HCT116 (cell line): Measurements from ENCODE around the gene LYPD4. TPM values are rescaled to one million over a fixed set of nuclear protein-coding genes. Genes with fewer than 3 reads are reported as not detected.

Experiments
- ATAC-seq: fragments of 200-7000 bp; cut with Tn5 transposase; 2 replicates; pipeline ENCODE4 v1.9.1; 2020; ENCODE audit warnings: mild to moderate bottlenecking, moderate library complexity
- BruUV-seq: library from RNA; stranded (reverse); fragments of 400-500 nt; replicated peaks from 2 replicates; lab custom pipeline; 2021; lab: Mats Ljungman, UMichigan
- CTCF ChIA-PET: fragments of 300-600 bp; sonication (Branson Sonifier 250); formaldehyde crosslinking; loops from one replicate; lab custom pipeline; 2021; ENCODE audit warnings: antibody characterized with exemption; lab: Charles Lee
- POLR2A ChIA-PET: fragments of 300-600, 350-600 bp; sonication (Branson Sonifier 250); formaldehyde crosslinking; loops from one replicate; lab custom pipeline; 2021; ENCODE audit warnings: antibody characterized with exemption; lab: Charles Lee
- RAD21 ChIA-PET, 2 experiments: fragments of 300-600 bp; sonication (Branson Sonifier 250); formaldehyde crosslinking; loops; one replicate each; lab custom pipeline; 2023; ENCODE audit warnings: low total read pairs in 2 of 2; ENCODE audit not compliant: uncharacterized antibody in 2 of 2, unreplicated experiment in 2 of 2, low non-redundant PET in 1 of 2; lab: Charles Lee
- DNase-seq: peaks from one replicate; pipeline ENCODE4 v3.0.0-alpha.2; 2010; ENCODE audit warnings: low read depth, low spot score
- H2AFZ ChIP-seq: fragments of 200-600 bp; shearing (Covaris generic), sonication (generic); 2 replicates; pipeline ENCODE4 v1.6.1; 2017; ENCODE audit warnings: low read depth, mixed run types, mixed read lengths, antibody characterized with exemption, low read length; ENCODE audit not compliant: poor library complexity, severe bottlenecking
- H3K27ac ChIP-seq: 2 replicates; pipeline ENCODE4 v1.5.1; 2012; ENCODE audit warnings: low read depth, low read length
- H3K27me3 ChIP-seq: fragments of 200-600 bp; sonication (generic); 2 replicates; pipeline ENCODE4 v1.6.1; 2016; ENCODE audit warnings: mixed run types, low read length, mixed read lengths; ENCODE audit not compliant: insufficient read depth
- H3K36me3 ChIP-seq, 2 experiments: fragments of 200-500 bp in 1 of 2; fragments of 200-600 bp in 1 of 2; sonication (Bioruptor generic) in 1 of 2; sonication (generic) in 1 of 2; 2 replicates each; pipeline versions ENCODE4 v1.5.1 to v1.6.1; 2014 to 2016; ENCODE audit warnings: low read length in 2 of 2, inconsistent platforms in 1 of 2, mixed read lengths in 1 of 2, mixed run types in 1 of 2; ENCODE audit not compliant: insufficient read depth in 2 of 2, control insufficient read depth in 1 of 2
- H3K4me1 ChIP-seq, 2 experiments: fragments of 200-600 bp in 1 of 2; sonication (generic) in 1 of 2; 2 replicates each; pipeline versions ENCODE4 v1.5.1 to v1.6.1; 2012 to 2017; ENCODE audit warnings: low read length in 2 of 2, inconsistent platforms in 1 of 2, mild to moderate bottlenecking in 1 of 2, mixed read lengths in 1 of 2, mixed run types in 1 of 2, moderate library complexity in 1 of 2; ENCODE audit not compliant: insufficient read depth in 2 of 2, control insufficient read depth in 1 of 2
- H3K4me2 ChIP-seq: fragments of 200-600 bp; sonication (generic); 2 replicates; pipeline ENCODE4 v1.6.1; 2017; ENCODE audit warnings: mixed run types, low read length, mixed read lengths
- H3K4me3 ChIP-seq, 2 experiments: fragments of 200-600 bp in 1 of 2; sonication (generic) in 1 of 2; replicated peaks in 1 of 2; 2 replicates each; pipeline ENCODE4 v1.5.1; 2011 to 2016; ENCODE audit warnings: low read length in 2 of 2, control low read depth in 1 of 2, low read depth in 1 of 2, mild to moderate bottlenecking in 1 of 2, mixed read lengths in 1 of 2, mixed run types in 1 of 2
- H3K79me2 ChIP-seq: fragments of 200-600 bp; sonication (generic); 2 replicates; pipeline ENCODE4 v1.6.1; 2017; ENCODE audit warnings: mild to moderate bottlenecking, mixed run types, low read length, moderate library complexity, mixed read lengths; ENCODE audit not compliant: insufficient read depth
- H3K9ac ChIP-seq: fragments of 200-600 bp; sonication (generic); 2 replicates; pipeline ENCODE4 v1.6.1; 2016; ENCODE audit warnings: low read length, mixed read lengths
- H3K9me2 ChIP-seq: fragments of 200-600 bp; sonication (generic), shearing (Covaris generic); 2 replicates; pipeline ENCODE4 v1.6.1; 2017; ENCODE audit warnings: mixed run types, mild to moderate bottlenecking, moderate library complexity; ENCODE audit not compliant: insufficient read depth
- H3K9me3 ChIP-seq, 2 experiments: fragments of 200-500 bp in 1 of 2; fragments of 200-600 bp in 1 of 2; sonication (Bioruptor generic) in 1 of 2; sonication (generic) in 1 of 2; 2 replicates each; pipeline ENCODE4 v1.6.1; 2014 to 2017; ENCODE audit warnings: low read length in 2 of 2, mixed read lengths in 2 of 2, inconsistent platforms in 1 of 2, low read depth in 1 of 2, mild to moderate bottlenecking in 1 of 2, mixed run types in 1 of 2, moderate library complexity in 1 of 2; ENCODE audit not compliant: control insufficient read depth in 1 of 2, insufficient read depth in 1 of 2
- H4K20me1 ChIP-seq: fragments of 200-600 bp; sonication (generic), shearing (Covaris generic); 2 replicates; pipeline ENCODE4 v1.6.1; 2017; ENCODE audit warnings: mixed run types, mild to moderate bottlenecking, moderate library complexity; ENCODE audit not compliant: insufficient read depth
- POLR2AphosphoS5 ChIP-seq: IDR thresholded peaks from 2 replicates; pipeline ENCODE4 v1.6.1; 2011; ENCODE audit warnings: mild to moderate bottlenecking, low read depth, low read length, moderate library complexity
- RAD21 ChIP-seq: IDR thresholded peaks from 2 replicates; pipeline ENCODE4 v1.6.1; 2012; ENCODE audit warnings: low read depth, mild to moderate bottlenecking
- SIN3A ChIP-seq: IDR thresholded peaks from 2 replicates; pipeline ENCODE4 v1.6.1; 2012; ENCODE audit warnings: low read depth
- ZFX ChIP-seq: fragments of 450-650 bp; IDR thresholded peaks from 2 replicates; pipeline ENCODE4 v1.6.1; 2017
- ZNF274 ChIP-seq: fragments of 200-500 bp; sonication (Bioruptor generic); IDR thresholded peaks from 2 replicates; pipeline ENCODE4 v1.6.1; 2014; ENCODE audit warnings: mild to moderate bottlenecking, low read depth, low read length, inconsistent platforms
- intact Hi-C: fragments of 100-400 bp; cut with micrococcal nuclease; formaldehyde crosslinking; loops from 2 replicates; pipeline ENCODE4 v1.10.0; 2022
- total RNA-seq: library from RNA; stranded (reverse); gene quantifications from one replicate; pipeline ENCODE4 v1.2.1, GENCODE V29; 2021; ENCODE audit not compliant: unreplicated experiment
- TF ChIP-seq, protein P1 (sequence below), 3 experiments: fragments of 200-600 bp in 1 of 3; sonication (generic) in 1 of 3; IDR thresholded peaks in 2 of 3; conservative IDR thresholded peaks in 1 of 3; 2 replicates each; pipeline ENCODE4 v1.5.1; 2012 to 2017; ENCODE audit warnings: low read depth in 2 of 3, low read length in 2 of 3, antibody characterized with exemption in 1 of 3, borderline replicate concordance in 1 of 3, control low read depth in 1 of 3, mild to moderate bottlenecking in 1 of 3, mixed read lengths in 1 of 3, mixed run types in 1 of 3, moderate library complexity in 1 of 3; ENCODE audit not compliant: insufficient read depth in 1 of 3
- TF ChIP-seq, protein P2 (sequence below): IDR thresholded peaks from 2 replicates; pipeline ENCODE4 v1.6.1; 2012; ENCODE audit warnings: low read depth
- TF ChIP-seq, protein P3 (sequence below): IDR thresholded peaks from 2 replicates; pipeline ENCODE4 v1.6.1; 2012
- TF ChIP-seq, protein P4 (sequence below): IDR thresholded peaks from 2 replicates; pipeline ENCODE4 v1.6.1; 2012

LYPD4 gene
- total RNA-seq, 1 experiment from 2014 or later = not detected

DNA sequence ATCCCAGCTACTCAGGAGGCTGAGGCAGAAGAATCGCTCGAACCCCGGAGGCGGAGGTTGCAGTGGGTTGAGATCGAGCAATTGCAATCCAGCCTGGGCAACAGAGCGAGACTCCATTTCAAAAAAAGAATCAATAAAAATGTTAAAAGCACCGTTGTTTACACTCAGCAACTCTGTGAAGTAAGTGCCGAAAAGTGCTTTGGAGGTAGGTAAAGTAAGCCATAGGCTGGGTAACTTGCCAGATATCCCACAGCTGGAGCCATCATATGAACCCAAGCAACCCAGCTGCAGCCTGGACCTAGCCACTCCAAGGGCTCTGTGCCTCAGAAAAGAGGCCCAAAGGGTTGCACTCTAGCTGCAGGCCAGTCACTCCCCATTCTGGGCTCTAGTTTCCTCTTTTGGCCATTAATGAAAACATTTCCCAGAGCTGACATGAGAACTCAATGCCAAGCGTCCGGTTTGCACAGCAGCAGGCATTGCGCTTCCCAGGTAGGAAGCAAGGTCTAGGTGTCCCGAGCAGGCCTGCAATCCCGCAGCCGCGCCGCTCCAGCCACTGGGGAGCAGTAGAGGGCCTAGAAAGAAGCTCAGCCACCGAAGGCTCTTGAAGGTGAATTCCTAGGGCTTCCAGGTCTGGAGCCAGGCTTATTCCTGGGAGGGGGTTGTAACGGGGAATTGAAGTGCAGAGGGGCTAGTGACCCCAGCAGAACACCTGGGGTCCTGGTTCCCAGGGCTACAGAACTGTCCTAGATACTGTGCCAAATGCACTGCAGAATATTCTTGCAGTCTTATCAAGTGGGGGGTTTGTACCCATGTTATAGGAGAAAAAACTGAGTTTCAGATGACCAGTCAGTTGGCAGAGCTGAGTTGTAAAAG lies 28.5 kb upstream of the LYPD4 start:
- Histone ChIP-seq H3K27me3 (no peaks in the 10 kb centered on the region), H3K9me3 (no peaks in the 10 kb centered on the region), H3K27ac (peak overlapping the region; percentile 51), H3K79me2 (peaks cover 21% of the 10 kb centered on the region), H3K9ac (no peak overlapping the region), H2AFZ (no peak overlapping the region), H3K4me1 (peaks cover 0 to 27% of the 10 kb centered on the region in 2 experiments; a peak in 2 of 4 replicates), H3K9me2 (no peaks in the 10 kb centered on the region), H3K36me3 (peaks cover 24 to 36% of the 10 kb centered on the region in 2 experiments), H3K4me2 (no peak overlapping the region), H4K20me1 (peaks cover 31% of the 10 kb centered on the region; the same call in 1 of the 2 replicates), H3K4me3 (no peak overlapping the region)
- intact Hi-C loops = loop anchor here (1.0 kb wide), 2 partner anchors 78 to 85 kb away; no protein-coding TSS in a partner anchor
- ATAC-seq (peak; percentile 83), DNase-seq (peak; percentile 63)
- CTCF ChIA-PET = interaction anchor here (0.6 to 1.8 kb wide), 13 partner anchors 9 to 203 kb away, joined by 3 to 16 read pairs (median 5); partner anchors contain the start of genes ARHGEF1, RABAC1, RPS19 and ZNF574
- TSS peak; percentile 3 for BruUV-seq
- no peak; the same call in 1 of the 2 replicates for TF ChIP-seq ZFX
- peak; percentile 89 for TF ChIP-seq RAD21
- TF ChIP-seq, protein P1, sequence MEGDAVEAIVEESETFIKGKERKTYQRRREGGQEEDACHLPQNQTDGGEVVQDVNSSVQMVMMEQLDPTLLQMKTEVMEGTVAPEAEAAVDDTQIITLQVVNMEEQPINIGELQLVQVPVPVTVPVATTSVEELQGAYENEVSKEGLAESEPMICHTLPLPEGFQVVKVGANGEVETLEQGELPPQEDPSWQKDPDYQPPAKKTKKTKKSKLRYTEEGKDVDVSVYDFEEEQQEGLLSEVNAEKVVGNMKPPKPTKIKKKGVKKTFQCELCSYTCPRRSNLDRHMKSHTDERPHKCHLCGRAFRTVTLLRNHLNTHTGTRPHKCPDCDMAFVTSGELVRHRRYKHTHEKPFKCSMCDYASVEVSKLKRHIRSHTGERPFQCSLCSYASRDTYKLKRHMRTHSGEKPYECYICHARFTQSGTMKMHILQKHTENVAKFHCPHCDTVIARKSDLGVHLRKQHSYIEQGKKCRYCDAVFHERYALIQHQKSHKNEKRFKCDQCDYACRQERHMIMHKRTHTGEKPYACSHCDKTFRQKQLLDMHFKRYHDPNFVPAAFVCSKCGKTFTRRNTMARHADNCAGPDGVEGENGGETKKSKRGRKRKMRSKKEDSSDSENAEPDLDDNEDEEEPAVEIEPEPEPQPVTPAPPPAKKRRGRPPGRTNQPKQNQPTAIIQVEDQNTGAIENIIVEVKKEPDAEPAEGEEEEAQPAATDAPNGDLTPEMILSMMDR (IDR thresholded peaks at IDR 0.05 in 2 of 3, conservative IDR thresholded peaks at IDR 0.05 in 1 of 3; ENCODE audit: borderline replicate concordance in 1 of 3, insufficient read depth in 1 of 3, low read depth in 2 of 3, low read length in 2 of 3) = peak; percentile 86 to 94 (median 88)
- TF ChIP-seq, protein P2, sequence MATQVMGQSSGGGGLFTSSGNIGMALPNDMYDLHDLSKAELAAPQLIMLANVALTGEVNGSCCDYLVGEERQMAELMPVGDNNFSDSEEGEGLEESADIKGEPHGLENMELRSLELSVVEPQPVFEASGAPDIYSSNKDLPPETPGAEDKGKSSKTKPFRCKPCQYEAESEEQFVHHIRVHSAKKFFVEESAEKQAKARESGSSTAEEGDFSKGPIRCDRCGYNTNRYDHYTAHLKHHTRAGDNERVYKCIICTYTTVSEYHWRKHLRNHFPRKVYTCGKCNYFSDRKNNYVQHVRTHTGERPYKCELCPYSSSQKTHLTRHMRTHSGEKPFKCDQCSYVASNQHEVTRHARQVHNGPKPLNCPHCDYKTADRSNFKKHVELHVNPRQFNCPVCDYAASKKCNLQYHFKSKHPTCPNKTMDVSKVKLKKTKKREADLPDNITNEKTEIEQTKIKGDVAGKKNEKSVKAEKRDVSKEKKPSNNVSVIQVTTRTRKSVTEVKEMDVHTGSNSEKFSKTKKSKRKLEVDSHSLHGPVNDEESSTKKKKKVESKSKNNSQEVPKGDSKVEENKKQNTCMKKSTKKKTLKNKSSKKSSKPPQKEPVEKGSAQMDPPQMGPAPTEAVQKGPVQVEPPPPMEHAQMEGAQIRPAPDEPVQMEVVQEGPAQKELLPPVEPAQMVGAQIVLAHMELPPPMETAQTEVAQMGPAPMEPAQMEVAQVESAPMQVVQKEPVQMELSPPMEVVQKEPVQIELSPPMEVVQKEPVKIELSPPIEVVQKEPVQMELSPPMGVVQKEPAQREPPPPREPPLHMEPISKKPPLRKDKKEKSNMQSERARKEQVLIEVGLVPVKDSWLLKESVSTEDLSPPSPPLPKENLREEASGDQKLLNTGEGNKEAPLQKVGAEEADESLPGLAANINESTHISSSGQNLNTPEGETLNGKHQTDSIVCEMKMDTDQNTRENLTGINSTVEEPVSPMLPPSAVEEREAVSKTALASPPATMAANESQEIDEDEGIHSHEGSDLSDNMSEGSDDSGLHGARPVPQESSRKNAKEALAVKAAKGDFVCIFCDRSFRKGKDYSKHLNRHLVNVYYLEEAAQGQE = no peak
- TF ChIP-seq, protein P3, sequence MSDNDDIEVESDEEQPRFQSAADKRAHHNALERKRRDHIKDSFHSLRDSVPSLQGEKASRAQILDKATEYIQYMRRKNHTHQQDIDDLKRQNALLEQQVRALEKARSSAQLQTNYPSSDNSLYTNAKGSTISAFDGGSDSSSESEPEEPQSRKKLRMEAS = no peak
- no peak for TF ChIP-seq SIN3A
- TF ChIP-seq, protein P4, sequence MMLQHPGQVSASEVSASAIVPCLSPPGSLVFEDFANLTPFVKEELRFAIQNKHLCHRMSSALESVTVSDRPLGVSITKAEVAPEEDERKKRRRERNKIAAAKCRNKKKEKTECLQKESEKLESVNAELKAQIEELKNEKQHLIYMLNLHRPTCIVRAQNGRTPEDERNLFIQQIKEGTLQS = no peak
- TF ChIP-seq POLR2AphosphoS5 = peak; percentile 76
- TF ChIP-seq ZNF274 = no peak
- POLR2A ChIA-PET = interaction anchor here (0.7 to 5.2 kb wide), 8 partner anchors 8 to 86 kb away, joined by 3 to 36 read pairs (median 4); partner anchors contain the start of genes RABAC1 and RPS19
- RAD21 ChIA-PET = interaction anchor here (0.6 to 0.9 kb wide), 3 partner anchors 77 to 85 kb away, joined by 3 to 4 read pairs (median 3); no protein-coding TSS in a partner anchor
